A673 (cell line): ENCODE data around the gene RNF115. TPM values are rescaled to one million over a fixed set of nuclear protein-coding genes. Genes with fewer than 3 reads are reported as not detected.

Source experiments
- BruUV-seq: library from RNA; stranded (reverse); fragments of 400-500 nt; replicated peaks from 2 replicates; lab custom pipeline; 2021; lab: Mats Ljungman, UMichigan
- CTCF ChIA-PET: fragments of 300-600 bp; sonication (Branson Sonifier 250); formaldehyde crosslinking; loops from one replicate; lab custom pipeline; 2022; ENCODE audit warnings: antibody characterized with exemption; lab: Charles Lee
- POLR2A ChIA-PET: fragments of 300-600 bp; sonication (Branson Sonifier 250); formaldehyde crosslinking; loops from one replicate; lab custom pipeline; 2022; ENCODE audit warnings: antibody characterized with exemption; ENCODE audit not compliant: low non-redundant PET; lab: Charles Lee
- DNase-seq: peaks from one replicate; pipeline ENCODE4 v3.0.0-alpha.2; 2015; ENCODE audit warnings: low spot score
- H3K27ac ChIP-seq: fragments of 200-600 bp; sonication (generic); 2 replicates; pipeline ENCODE4 v1.5.1; 2016; ENCODE audit warnings: mixed run types, low read depth, mild to moderate bottlenecking, mixed read lengths, antibody characterized with exemption, low read length; ENCODE audit not compliant: poor library complexity, severe bottlenecking
- H3K27me3 ChIP-seq: fragments of 200-600 bp; sonication (generic); replicated peaks from 2 replicates; pipeline ENCODE4 v1.6.1; 2017; ENCODE audit warnings: mixed run types, low read depth, mild to moderate bottlenecking, mixed read lengths, antibody characterized with exemption, low read length; ENCODE audit not compliant: insufficient read depth, poor library complexity
- H3K36me3 ChIP-seq: fragments of 200-600 bp; sonication (generic); 2 replicates; pipeline ENCODE4 v1.6.1; 2016; ENCODE audit warnings: mixed run types, mild to moderate bottlenecking, mixed read lengths, antibody characterized with exemption, low read length; ENCODE audit not compliant: insufficient read depth, poor library complexity, severe bottlenecking
- H3K4me1 ChIP-seq: fragments of 200-600 bp; sonication (generic); 2 replicates; pipeline ENCODE4 v1.6.1; 2017; ENCODE audit warnings: mixed run types, mild to moderate bottlenecking, mixed read lengths, antibody characterized with exemption, low read length; ENCODE audit not compliant: insufficient read depth, poor library complexity, severe bottlenecking
- H3K4me3 ChIP-seq: fragments of 200-600 bp; sonication (generic); 2 replicates; pipeline ENCODE4 v1.5.1; 2016; ENCODE audit warnings: low read depth, mixed run types, mild to moderate bottlenecking, mixed read lengths, low read length; ENCODE audit not compliant: poor library complexity, severe bottlenecking
- H3K9me3 ChIP-seq: fragments of 200-600 bp; sonication (generic); 2 replicates; pipeline ENCODE4 v1.6.1; 2016; ENCODE audit warnings: mixed run types, low read depth, mild to moderate bottlenecking, mixed read lengths, antibody characterized with exemption, low read length; ENCODE audit not compliant: poor library complexity, severe bottlenecking
- EZH2 ChIP-seq: fragments of 200-600 bp; sonication (generic); IDR thresholded peaks from 2 replicates; pipeline ENCODE4 v1.6.1; 2017; ENCODE audit warnings: borderline replicate concordance, low read depth, mild to moderate bottlenecking, mixed read lengths, antibody characterized with exemption, low read length; ENCODE audit not compliant: poor library complexity, severe bottlenecking
- intact Hi-C: fragments of 100-400 bp; cut with micrococcal nuclease; formaldehyde crosslinking; loops from one replicate; pipeline ENCODE4 v1.10.0; 2022; ENCODE audit not compliant: unreplicated experiment
- total RNA-seq: library from RNA; stranded (reverse); gene quantifications from 2 replicates; pipeline ENCODE4 v1.2.3, GENCODE V29; 2021
- TF ChIP-seq, protein P1 (sequence below): fragments of 300-800, 200-600 bp; sonication (generic); conservative IDR thresholded peaks from 2 replicates; pipeline ENCODE4 v1.5.1; 2017; ENCODE audit warnings: low read depth, mild to moderate bottlenecking, antibody characterized with exemption, low read length, moderate library complexity, mixed read lengths

The RNF115 gene
- total RNA-seq, 1 experiment from 2014 or later: 18.0 TPM

- H3K9me3 ChIP-seq: no peaks in the 10 kb centered on the region
- POLR2A ChIA-PET: no interaction called here
- BruUV-seq: no TSS peak
- H3K4me1 ChIP-seq: peaks cover 26% of the 10 kb centered on the region
- TF ChIP-seq EZH2: no peak
- TF ChIP-seq, protein P1, sequence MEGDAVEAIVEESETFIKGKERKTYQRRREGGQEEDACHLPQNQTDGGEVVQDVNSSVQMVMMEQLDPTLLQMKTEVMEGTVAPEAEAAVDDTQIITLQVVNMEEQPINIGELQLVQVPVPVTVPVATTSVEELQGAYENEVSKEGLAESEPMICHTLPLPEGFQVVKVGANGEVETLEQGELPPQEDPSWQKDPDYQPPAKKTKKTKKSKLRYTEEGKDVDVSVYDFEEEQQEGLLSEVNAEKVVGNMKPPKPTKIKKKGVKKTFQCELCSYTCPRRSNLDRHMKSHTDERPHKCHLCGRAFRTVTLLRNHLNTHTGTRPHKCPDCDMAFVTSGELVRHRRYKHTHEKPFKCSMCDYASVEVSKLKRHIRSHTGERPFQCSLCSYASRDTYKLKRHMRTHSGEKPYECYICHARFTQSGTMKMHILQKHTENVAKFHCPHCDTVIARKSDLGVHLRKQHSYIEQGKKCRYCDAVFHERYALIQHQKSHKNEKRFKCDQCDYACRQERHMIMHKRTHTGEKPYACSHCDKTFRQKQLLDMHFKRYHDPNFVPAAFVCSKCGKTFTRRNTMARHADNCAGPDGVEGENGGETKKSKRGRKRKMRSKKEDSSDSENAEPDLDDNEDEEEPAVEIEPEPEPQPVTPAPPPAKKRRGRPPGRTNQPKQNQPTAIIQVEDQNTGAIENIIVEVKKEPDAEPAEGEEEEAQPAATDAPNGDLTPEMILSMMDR: no peak
- peak; percentile 67 for DNase-seq
- intact Hi-C loops: no loop called here
- peak overlapping the region; percentile 41 for H3K27ac ChIP-seq
- no peaks in the 10 kb centered on the region for H3K27me3 ChIP-seq
- H3K4me3 ChIP-seq: no peak overlapping the region
- peaks cover 12% of the 10 kb centered on the region for H3K36me3 ChIP-seq
- CTCF ChIA-PET: no interaction called here
Observed at GRCh38 chr1:145751491-145752037, 72.3 kb downstream of the RNF115 start.

DNA sequence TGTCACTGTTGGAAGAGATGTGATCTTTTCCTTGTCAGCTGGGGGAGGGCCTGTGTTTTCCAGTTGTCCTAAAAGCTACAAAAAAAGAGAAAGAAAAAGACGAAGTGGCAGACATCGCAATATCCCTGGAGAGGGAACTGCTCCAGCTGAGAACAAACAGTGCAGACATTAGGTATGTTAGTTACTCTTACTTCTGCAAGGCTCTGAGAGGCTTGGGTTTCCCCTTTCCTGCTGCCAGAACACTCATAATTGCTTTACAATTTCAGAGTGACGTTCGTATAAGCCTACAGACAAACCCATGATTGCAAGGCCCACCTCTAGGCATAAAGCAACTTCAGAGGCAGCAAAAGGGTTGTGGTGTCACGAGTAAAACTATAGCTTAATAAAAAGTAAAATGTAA lies 73.5 kb downstream of the RNF115 start:
- no peaks in the 10 kb centered on the region for H3K27me3 ChIP-seq
- intact Hi-C loops: no loop called here
- ChIA-PET CTCF (interaction anchor here (0.6 kb wide), 1 partner anchor 262 kb away, joined by 7 read pairs; no protein-coding TSS in a partner anchor), POLR2A (no interaction called here)
- peak; percentile 32 for DNase-seq
- TF ChIP-seq EZH2: no peak
- TF ChIP-seq, protein P1: no peak
- peak overlapping the region; percentile 41 for H3K27ac ChIP-seq
- peaks cover 26% of the 10 kb centered on the region for H3K4me1 ChIP-seq
- no peaks in the 10 kb centered on the region for H3K9me3 ChIP-seq
- H3K36me3 ChIP-seq: peaks cover 14% of the 10 kb centered on the region
- H3K4me3 ChIP-seq: no peak overlapping the region
- no TSS peak for BruUV-seq

GRCh38 chr1:145747398-145748247 lies 76.3 kb downstream of the RNF115 start:
- intact Hi-C loops: no loop called here
- Histone ChIP-seq H3K9me3 (no peaks in the 10 kb centered on the region), H3K36me3 (peaks cover 21% of the 10 kb centered on the region), H3K27ac (no peak overlapping the region), H3K27me3 (no peaks in the 10 kb centered on the region), H3K4me1 (peaks cover 26% of the 10 kb centered on the region), H3K4me3 (no peak overlapping the region)
- no peak for DNase-seq
- TF ChIP-seq, protein P1: no peak
- no peak for TF ChIP-seq EZH2
- POLR2A ChIA-PET: no interaction called here
- no TSS peak for BruUV-seq
- CTCF ChIA-PET: no interaction called here
